Lower lobe of right lung (tissue), 2 donors: ENCODE measurements around the gene COLEC11. TPM values are rescaled to one million over a fixed set of nuclear protein-coding genes. Genes with fewer than 3 reads are reported as not detected.

ENCODE experiments used
- ATAC-seq, 2 donors: fragments of 200-7000 bp; cut with Tn5 transposase; one replicate each; pipeline ENCODE4 v1.9.1; 2020 to 2022; ENCODE audit warnings: mild to moderate bottlenecking in 2 of 2, moderate library complexity in 2 of 2
- DNase-seq: peaks from one replicate; pipeline ENCODE4 v3.0.0-alpha.2; 2020
- H3K27ac ChIP-seq: fragments of 200-600 bp; one replicate; pipeline ENCODE4 v1.8.0; 2022
- H3K27me3 ChIP-seq: fragments of 200-600 bp; one replicate; pipeline ENCODE4 v1.8.0; 2022; ENCODE audit warnings: low read depth
- H3K36me3 ChIP-seq: fragments of 200-600 bp; one replicate; pipeline ENCODE4 v1.8.0; 2022; ENCODE audit warnings: mild to moderate bottlenecking
- H3K4me1 ChIP-seq: fragments of 200-600 bp; one replicate; pipeline ENCODE4 v1.8.0; 2022
- H3K4me3 ChIP-seq: fragments of 200-600 bp; one replicate; pipeline ENCODE4 v1.8.0; 2022; ENCODE audit warnings: mild to moderate bottlenecking
- H3K9me3 ChIP-seq: fragments of 200-600 bp; one replicate; pipeline ENCODE4 v1.8.0; 2022
- intact Hi-C: fragments of 100-400 bp; cut with DNase I; formaldehyde crosslinking; loops from one replicate; pipeline ENCODE4 v1.11.0; 2022
- total RNA-seq: library from RNA; stranded (reverse); fragmentation: NEBNext Ultra II Directional; extraction: Animal tissue kit (Norgen Biotek cat#: 25700); gene quantifications from one replicate; pipeline ENCODE4 v1.2.1, GENCODE V29; 2021
- TF ChIP-seq, protein P1 (sequence below): fragments of 200-600 bp; IDR thresholded peaks from one replicate; pipeline ENCODE4 v1.8.0; 2022; ENCODE audit warnings: antibody characterized with exemption, mild to moderate bottlenecking
- donor health status: DM: no; HTN: yes; CAD: no; lungs with severe emphysema.

COLEC11 gene
- total RNA-seq, 1 donor from 2014 or later = 0.30 TPM

DNA sequence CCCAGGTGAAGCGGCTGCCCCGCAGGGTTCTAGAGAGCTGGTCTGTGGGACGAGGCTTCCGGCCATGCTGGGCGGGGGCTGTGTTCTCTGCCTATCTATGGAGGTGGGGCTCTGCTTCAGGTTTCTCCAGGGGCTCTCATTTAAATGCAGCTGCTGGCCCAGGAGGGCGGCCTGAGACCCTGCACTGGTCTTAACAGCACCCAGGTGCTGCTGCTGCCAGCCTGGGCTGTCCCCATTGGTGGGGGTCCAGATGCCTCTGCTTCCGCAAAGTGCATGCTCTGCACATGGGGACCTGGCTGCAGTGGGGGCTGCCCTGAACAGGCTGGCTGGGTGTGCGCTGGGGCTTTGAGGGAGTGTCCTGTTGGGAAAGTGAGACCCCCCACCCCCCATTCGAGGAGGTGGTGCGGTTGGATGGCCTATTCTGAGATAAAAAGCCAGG lies 33.3 kb downstream of the COLEC11 start:
- TF ChIP-seq, protein P1, sequence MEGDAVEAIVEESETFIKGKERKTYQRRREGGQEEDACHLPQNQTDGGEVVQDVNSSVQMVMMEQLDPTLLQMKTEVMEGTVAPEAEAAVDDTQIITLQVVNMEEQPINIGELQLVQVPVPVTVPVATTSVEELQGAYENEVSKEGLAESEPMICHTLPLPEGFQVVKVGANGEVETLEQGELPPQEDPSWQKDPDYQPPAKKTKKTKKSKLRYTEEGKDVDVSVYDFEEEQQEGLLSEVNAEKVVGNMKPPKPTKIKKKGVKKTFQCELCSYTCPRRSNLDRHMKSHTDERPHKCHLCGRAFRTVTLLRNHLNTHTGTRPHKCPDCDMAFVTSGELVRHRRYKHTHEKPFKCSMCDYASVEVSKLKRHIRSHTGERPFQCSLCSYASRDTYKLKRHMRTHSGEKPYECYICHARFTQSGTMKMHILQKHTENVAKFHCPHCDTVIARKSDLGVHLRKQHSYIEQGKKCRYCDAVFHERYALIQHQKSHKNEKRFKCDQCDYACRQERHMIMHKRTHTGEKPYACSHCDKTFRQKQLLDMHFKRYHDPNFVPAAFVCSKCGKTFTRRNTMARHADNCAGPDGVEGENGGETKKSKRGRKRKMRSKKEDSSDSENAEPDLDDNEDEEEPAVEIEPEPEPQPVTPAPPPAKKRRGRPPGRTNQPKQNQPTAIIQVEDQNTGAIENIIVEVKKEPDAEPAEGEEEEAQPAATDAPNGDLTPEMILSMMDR = no peak
- intact Hi-C loops = no loop called here
- Histone ChIP-seq H3K27ac (no peak overlapping the region), H3K4me3 (no peak overlapping the region), H3K9me3 (no peaks in the 10 kb centered on the region), H3K4me1 (peaks cover 7% of the 10 kb centered on the region), H3K36me3 (no peaks in the 10 kb centered on the region), H3K27me3 (no peaks in the 10 kb centered on the region)
- ATAC-seq (no peak), DNase-seq (no peak)

DNA sequence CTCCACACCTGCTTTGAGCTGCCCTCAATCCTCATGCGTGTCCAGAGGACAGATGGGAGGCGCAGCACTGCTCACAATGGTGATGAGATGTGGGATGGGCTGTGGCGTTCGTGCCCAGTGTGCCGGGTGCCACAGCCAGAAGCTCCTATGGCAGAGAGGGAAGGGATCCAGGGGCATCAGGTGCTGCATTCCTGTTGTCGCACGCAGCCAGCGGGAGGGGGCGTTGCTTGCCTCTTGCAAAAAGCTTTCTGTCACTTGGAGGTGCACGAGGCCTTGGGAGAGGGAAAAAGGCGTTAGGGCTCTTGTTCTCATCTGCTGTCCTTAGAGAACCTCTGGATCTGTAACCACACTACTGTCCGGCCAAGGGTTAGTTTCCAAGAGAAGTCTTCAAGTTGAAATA lies 33.9 kb downstream of the COLEC11 start:
- peaks cover 7% of the 10 kb centered on the region for H3K4me1 ChIP-seq
- no peak for DNase-seq
- no peak for ATAC-seq
- intact Hi-C loops = no loop called here
- H3K36me3 ChIP-seq = no peaks in the 10 kb centered on the region
- H3K4me3 ChIP-seq = no peak overlapping the region
- H3K27ac ChIP-seq = no peak overlapping the region
- H3K9me3 ChIP-seq = no peaks in the 10 kb centered on the region
- no peaks in the 10 kb centered on the region for H3K27me3 ChIP-seq
- TF ChIP-seq, protein P1 = no peak

DNA sequence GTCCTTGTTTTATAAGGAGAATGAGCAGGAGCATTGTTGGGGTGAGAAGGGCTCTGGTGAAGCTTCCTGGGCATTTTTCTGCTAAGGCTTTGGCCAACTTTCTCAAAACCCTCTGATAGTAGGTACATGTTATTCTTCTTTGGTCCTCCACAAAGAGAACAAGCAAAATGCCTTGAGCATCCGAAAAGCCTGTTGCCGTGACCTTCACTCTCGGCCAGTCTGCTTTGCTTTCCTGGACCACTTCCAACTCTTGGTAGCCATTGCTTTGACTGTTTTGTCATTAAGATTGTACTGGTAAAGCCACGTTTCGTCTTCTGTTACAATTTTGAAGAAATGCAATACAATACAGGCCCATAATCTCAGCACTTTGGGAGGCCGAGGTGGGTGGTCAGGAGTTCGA lies 35.7 kb downstream of the COLEC11 start:
- ATAC-seq = no peak
- no peak overlapping the region for H3K27ac ChIP-seq
- no peaks in the 10 kb centered on the region for H3K9me3 ChIP-seq
- H3K4me3 ChIP-seq = no peak overlapping the region
- H3K27me3 ChIP-seq = no peaks in the 10 kb centered on the region
- intact Hi-C loops = no loop called here
- no peaks in the 10 kb centered on the region for H3K36me3 ChIP-seq
- TF ChIP-seq, protein P1 = no peak
- H3K4me1 ChIP-seq = peaks cover 7% of the 10 kb centered on the region
- DNase-seq = no peak

DNA sequence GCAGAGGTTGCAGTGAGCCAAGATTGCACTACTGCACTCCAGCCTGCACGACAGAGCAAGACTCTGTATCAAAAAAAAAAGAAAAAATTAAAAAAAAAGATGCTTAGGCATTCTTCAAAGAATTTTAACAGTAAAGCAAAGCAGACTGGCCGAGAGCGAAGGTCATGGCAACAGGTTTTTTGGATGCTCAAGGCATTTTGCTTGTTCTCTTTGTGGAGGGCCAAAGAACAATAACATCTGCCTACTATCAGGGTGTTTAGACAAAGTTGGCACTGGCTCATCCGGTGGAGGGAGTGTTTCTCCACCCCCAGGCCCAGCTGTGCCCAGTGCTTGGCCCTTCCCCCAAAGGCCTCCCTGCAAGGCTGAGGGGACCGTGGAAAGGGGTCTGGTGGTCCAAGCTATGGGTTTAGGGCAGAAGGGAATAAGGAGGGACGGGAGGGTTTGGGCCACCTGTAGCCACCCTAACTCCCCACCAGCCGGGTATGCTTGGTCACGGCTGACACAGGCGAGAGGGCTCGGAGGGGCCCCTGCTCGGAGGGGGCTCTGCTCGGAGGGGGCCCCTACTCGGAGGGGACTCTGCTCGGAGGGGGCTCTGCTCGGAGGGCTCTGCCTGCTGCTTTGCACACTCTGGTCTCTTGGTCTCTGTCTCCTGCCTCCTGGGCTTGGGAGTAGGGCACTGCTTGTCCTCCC lies 36.4 kb downstream of the COLEC11 start:
- Histone ChIP-seq H3K4me3 (no peak overlapping the region), H3K27ac (no peak overlapping the region), H3K27me3 (no peaks in the 10 kb centered on the region), H3K36me3 (no peaks in the 10 kb centered on the region), H3K9me3 (no peaks in the 10 kb centered on the region), H3K4me1 (peaks cover 1% of the 10 kb centered on the region)
- DNase-seq = no peak
- intact Hi-C loops = no loop called here
- TF ChIP-seq, protein P1 = no peak
- ATAC-seq = no peak

DNA sequence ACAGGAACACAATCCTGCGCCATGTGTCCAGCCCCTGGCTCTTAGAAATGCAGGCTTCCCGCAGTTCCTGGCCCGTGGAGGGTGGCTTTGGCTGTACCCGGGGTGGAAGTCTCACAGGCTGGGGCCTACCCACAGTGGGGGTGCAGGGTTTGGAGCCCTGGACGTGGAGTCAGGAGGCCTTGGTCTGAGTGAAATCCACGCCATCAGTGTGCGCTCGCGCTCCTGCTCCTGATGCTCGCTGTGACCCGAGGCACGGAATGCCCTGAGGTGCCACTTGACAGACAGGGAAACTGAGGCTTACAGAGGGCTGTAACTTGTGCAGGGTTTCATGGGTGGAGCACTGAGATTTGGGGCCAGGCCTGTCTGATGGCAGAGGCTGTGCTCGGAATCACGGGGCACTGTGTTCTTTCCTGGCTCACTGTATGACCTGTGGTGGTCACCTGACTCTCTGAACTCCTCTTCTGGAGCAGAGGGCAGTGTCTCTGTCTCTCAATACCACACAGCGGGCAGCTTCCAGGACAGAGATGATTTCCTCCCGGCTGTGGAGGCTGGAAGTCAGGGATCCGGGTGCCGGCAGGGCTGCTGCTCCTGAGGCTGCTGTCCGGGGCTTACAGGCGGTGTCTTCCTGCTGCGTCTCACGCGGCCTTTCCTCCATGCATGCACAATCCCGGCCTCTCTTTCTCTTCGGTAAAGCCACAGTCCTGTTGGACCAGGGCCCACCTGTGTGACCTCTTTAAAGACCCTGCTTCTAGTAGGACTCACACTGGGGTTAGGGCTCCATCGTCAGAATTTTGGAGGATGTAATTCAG lies 37.1 kb downstream of the COLEC11 start:
- intact Hi-C loops = no loop called here
- ATAC-seq = no peak

More for the DNA sequence above, 37.1 kb downstream of the COLEC11 start:
- Histone ChIP-seq H3K4me3 (no peak overlapping the region), H3K9me3 (no peaks in the 10 kb centered on the region), H3K4me1 (no peaks in the 10 kb centered on the region), H3K27me3 (no peaks in the 10 kb centered on the region), H3K27ac (no peak overlapping the region), H3K36me3 (no peaks in the 10 kb centered on the region)
- TF ChIP-seq, protein P1 = no peak
- DNase-seq = no peak
